ENCODE measurements around the gene GLIS2.
"Not testable (repeated sequence)": the region's sequence is repeated elsewhere in the genome, so short reads cannot be mapped to it uniquely, and the experiment has no call there.

Gene GLIS2

GRCh38 chr16:4327386-4328045 is 11.6 kb downstream of the GLIS2 start:
- Histone ChIP-seq H3K27me3 (ENCODE audit: control insufficient read depth, insufficient read depth, low read length) (no peaks in the 10 kb centered on the region), H3K9ac (ENCODE audit: low read length) (no peak overlapping the region), H3K4me3 (ENCODE audit: low read length) (peak overlapping the region; percentile 64), H3K36me3 (ENCODE audit: control insufficient read depth, insufficient read depth, low read length) (no peaks in the 10 kb centered on the region), H3K27ac (ENCODE audit: low read depth, low read length) (peak overlapping the region; percentile 75), H3K4me1 (ENCODE audit: control insufficient read depth, insufficient read depth, low read length) (peaks cover 38% of the 10 kb centered on the region)

GRCh38 chr16:4328046-4328781 is 12.3 kb downstream of the GLIS2 start:
- peaks cover 38% of the 10 kb centered on the region for H3K4me1 ChIP-seq (ENCODE audit: control insufficient read depth, insufficient read depth, low read length)
- peaks cover 1% of the 10 kb centered on the region for H3K36me3 ChIP-seq (ENCODE audit: control insufficient read depth, insufficient read depth, low read length)
- no peak overlapping the region for H3K9ac ChIP-seq (ENCODE audit: low read length)
- no peaks in the 10 kb centered on the region for H3K27me3 ChIP-seq (ENCODE audit: control insufficient read depth, insufficient read depth, low read length)
- peak overlapping the region; percentile 75 for H3K27ac ChIP-seq (ENCODE audit: low read depth, low read length)
- H3K4me3 ChIP-seq (ENCODE audit: low read length), result peak overlapping the region; percentile 64

- Histone ChIP-seq H3K27me3 (ENCODE audit: control insufficient read depth, insufficient read depth, low read length) (no peaks in the 10 kb centered on the region), H3K9ac (ENCODE audit: low read length) (no peak overlapping the region), H3K36me3 (ENCODE audit: control insufficient read depth, insufficient read depth, low read length) (peaks cover 3% of the 10 kb centered on the region), H3K4me3 (ENCODE audit: low read length) (peak overlapping the region; percentile 64), H3K27ac (ENCODE audit: low read depth, low read length) (peak overlapping the region; percentile 75), H3K4me1 (ENCODE audit: control insufficient read depth, insufficient read depth, low read length) (peaks cover 30% of the 10 kb centered on the region)
Observed at GRCh38 chr16:4328782-4329775, 13.2 kb downstream of the GLIS2 start.

- H3K36me3 ChIP-seq (ENCODE audit: control insufficient read depth, insufficient read depth, low read length), result peaks cover 4% of the 10 kb centered on the region
- no peaks in the 10 kb centered on the region for H3K27me3 ChIP-seq (ENCODE audit: control insufficient read depth, insufficient read depth, low read length)
- H3K9ac ChIP-seq (ENCODE audit: low read length), result no peak overlapping the region
- H3K27ac ChIP-seq (ENCODE audit: low read depth, low read length), result no peak overlapping the region
- H3K4me3 ChIP-seq (ENCODE audit: low read length), result no peak overlapping the region
- peaks cover 25% of the 10 kb centered on the region for H3K4me1 ChIP-seq (ENCODE audit: control insufficient read depth, insufficient read depth, low read length)
Observed at GRCh38 chr16:4330277-4330874, 14.5 kb downstream of the GLIS2 start.

GRCh38 chr16:4332083-4332482 is 16.2 kb downstream of the GLIS2 start:
- H3K27ac ChIP-seq (ENCODE audit: low read depth, low read length), result no peak overlapping the region
- no peaks in the 10 kb centered on the region for H3K27me3 ChIP-seq (ENCODE audit: control insufficient read depth, insufficient read depth, low read length)
- H3K9ac ChIP-seq (ENCODE audit: low read length), result no peak overlapping the region
- H3K36me3 ChIP-seq (ENCODE audit: control insufficient read depth, insufficient read depth, low read length), result peaks cover 9% of the 10 kb centered on the region
- peaks cover 24% of the 10 kb centered on the region for H3K4me1 ChIP-seq (ENCODE audit: control insufficient read depth, insufficient read depth, low read length)
- H3K4me3 ChIP-seq (ENCODE audit: low read length), result no peak overlapping the region

GRCh38 chr16:4332623-4333307 is 16.9 kb downstream of the GLIS2 start:
- Histone ChIP-seq H3K27ac (ENCODE audit: low read depth, low read length) (no peak overlapping the region), H3K9ac (ENCODE audit: low read length) (no peak overlapping the region)

GRCh38 chr16:4333308-4333638 is 17.4 kb downstream of the GLIS2 start:
- no peak overlapping the region for H3K9ac ChIP-seq (ENCODE audit: low read length)
- peaks cover 17% of the 10 kb centered on the region for H3K4me1 ChIP-seq (ENCODE audit: control insufficient read depth, insufficient read depth, low read length)
- no peak overlapping the region for H3K27ac ChIP-seq (ENCODE audit: low read depth, low read length)
- H3K36me3 ChIP-seq (ENCODE audit: control insufficient read depth, insufficient read depth, low read length), result peaks cover 9% of the 10 kb centered on the region
- H3K4me3 ChIP-seq (ENCODE audit: low read length), result no peak overlapping the region
- no peaks in the 10 kb centered on the region for H3K27me3 ChIP-seq (ENCODE audit: control insufficient read depth, insufficient read depth, low read length)

More at GRCh38 chr16:4332623-4333307, 16.9 kb downstream of the GLIS2 start:
- Histone ChIP-seq H3K36me3 (ENCODE audit: control insufficient read depth, insufficient read depth, low read length) (peaks cover 9% of the 10 kb centered on the region), H3K4me3 (ENCODE audit: low read length) (no peak overlapping the region), H3K4me1 (ENCODE audit: control insufficient read depth, insufficient read depth, low read length) (peaks cover 21% of the 10 kb centered on the region), H3K27me3 (ENCODE audit: control insufficient read depth, insufficient read depth, low read length) (no peaks in the 10 kb centered on the region)

- not testable (repeated sequence) for H3K9ac ChIP-seq (ENCODE audit: low read length); H3K36me3 ChIP-seq (ENCODE audit: control insufficient read depth, insufficient read depth, low read length); H3K4me3 ChIP-seq (ENCODE audit: low read length); H3K27ac ChIP-seq (ENCODE audit: low read depth, low read length); H3K27me3 ChIP-seq (ENCODE audit: control insufficient read depth, insufficient read depth, low read length)
- H3K4me1 ChIP-seq (ENCODE audit: control insufficient read depth, insufficient read depth, low read length), result peaks cover 13% of the 10 kb centered on the region
Observed at GRCh38 chr16:4333714-4334113, 17.8 kb downstream of the GLIS2 start.

GRCh38 chr16:4334724-4335495 is 19.0 kb downstream of the GLIS2 start:
- Histone ChIP-seq H3K36me3 (ENCODE audit: control insufficient read depth, insufficient read depth, low read length) (peaks cover 9% of the 10 kb centered on the region), H3K4me3 (ENCODE audit: low read length) (no peak overlapping the region), H3K27me3 (ENCODE audit: control insufficient read depth, insufficient read depth, low read length) (no peaks in the 10 kb centered on the region), H3K4me1 (ENCODE audit: control insufficient read depth, insufficient read depth, low read length) (peaks cover 3% of the 10 kb centered on the region), H3K9ac (ENCODE audit: low read length) (no peak overlapping the region), H3K27ac (ENCODE audit: low read depth, low read length) (no peak overlapping the region)

- Histone ChIP-seq H3K4me1 (ENCODE audit: control insufficient read depth, insufficient read depth, low read length) (no peaks in the 10 kb centered on the region), H3K27ac (ENCODE audit: low read depth, low read length) (no peak overlapping the region), H3K9ac (ENCODE audit: low read length) (no peak overlapping the region), H3K27me3 (ENCODE audit: control insufficient read depth, insufficient read depth, low read length) (no peaks in the 10 kb centered on the region), H3K36me3 (ENCODE audit: control insufficient read depth, insufficient read depth, low read length) (peaks cover 9% of the 10 kb centered on the region), H3K4me3 (ENCODE audit: low read length) (no peak overlapping the region)
Observed at GRCh38 chr16:4336701-4337539, 21.1 kb downstream of the GLIS2 start.

Data from rectal smooth muscle tissue (tissue), 1 donor.